Measurements from ENCODE around the gene AVP.

Gene AVP

GRCh38 chr20:3043322-3043721, 41.2 kb downstream of the AVP start, which contains the start of gene GNRH2:
Gene GNRH2, plus strand, starts transcription at chr20:3043622. Its CDS starts 793 bp downstream, at chr20:3044415.
- Mint-ChIP-seq H3K27me3 (no peaks in the 10 kb centered on the region), H3K4me3 (peak within 1 kb of the TSS; percentile 40), H3K36me3 (peaks cover 26% of the 10 kb centered on the region), H3K9me3 (no peaks in the 10 kb centered on the region), H3K27ac (peak within 1 kb of the TSS; percentile 17), H3K4me1 (peaks cover 43% of the 10 kb centered on the region)
- DNase-seq = no peak
- CTCF ChIA-PET = interaction anchor here (1.4 kb wide), 1 partner anchor 10 kb away, joined by 6 read pairs; no protein-coding TSS in a partner anchor

GRCh38 chr20:3042625-3043024, 41.9 kb downstream of the AVP start:
- H3K27me3 Mint-ChIP-seq = no peaks in the 10 kb centered on the region
- H3K9me3 Mint-ChIP-seq = no peaks in the 10 kb centered on the region
- H3K4me1 Mint-ChIP-seq = peaks cover 37% of the 10 kb centered on the region
- DNase-seq = no peak
- no peak overlapping the region for H3K4me3 Mint-ChIP-seq
- H3K27ac Mint-ChIP-seq = no peak overlapping the region
- H3K36me3 Mint-ChIP-seq = peaks cover 27% of the 10 kb centered on the region
- CTCF ChIA-PET = interaction anchor here (1.4 kb wide), 1 partner anchor 11 kb away, joined by 6 read pairs; no protein-coding TSS in a partner anchor

- CTCF ChIA-PET = interaction anchor here (1.4 kb wide), 1 partner anchor 11 kb away, joined by 6 read pairs; no protein-coding TSS in a partner anchor
- DNase-seq = no peak
- Mint-ChIP-seq H3K27me3 (no peaks in the 10 kb centered on the region), H3K4me3 (no peak overlapping the region), H3K4me1 (peaks cover 30% of the 10 kb centered on the region), H3K27ac (peak overlapping the region; percentile 78), H3K36me3 (peaks cover 26% of the 10 kb centered on the region), H3K9me3 (no peaks in the 10 kb centered on the region)
Observed at GRCh38 chr20:3041854-3042409, 42.6 kb downstream of the AVP start.

GRCh38 chr20:3040086-3040485, 44.4 kb downstream of the AVP start:
- H3K4me1 Mint-ChIP-seq = peaks cover 23% of the 10 kb centered on the region
- peak overlapping the region; percentile 71 for H3K27ac Mint-ChIP-seq
- peaks cover 35% of the 10 kb centered on the region for H3K36me3 Mint-ChIP-seq
- no peaks in the 10 kb centered on the region for H3K27me3 Mint-ChIP-seq
- DNase-seq = no peak
- CTCF ChIA-PET = no interaction called here
- H3K9me3 Mint-ChIP-seq = no peaks in the 10 kb centered on the region
- no peak overlapping the region for H3K4me3 Mint-ChIP-seq

- Mint-ChIP-seq H3K4me1 (peaks cover 20% of the 10 kb centered on the region), H3K27me3 (no peaks in the 10 kb centered on the region), H3K4me3 (no peak overlapping the region), H3K36me3 (peaks cover 39% of the 10 kb centered on the region), H3K27ac (peak overlapping the region; percentile 71), H3K9me3 (no peaks in the 10 kb centered on the region)
- CTCF ChIA-PET = interaction anchor here (0.7 kb wide), 1 partner anchor 24 kb away, joined by 3 read pairs; no protein-coding TSS in a partner anchor
- DNase-seq = no peak
Observed at GRCh38 chr20:3039426-3039825, 45.1 kb downstream of the AVP start.

- peaks cover 20% of the 10 kb centered on the region for H3K4me1 Mint-ChIP-seq
- no peak for DNase-seq
- no peaks in the 10 kb centered on the region for H3K27me3 Mint-ChIP-seq
- peaks cover 42% of the 10 kb centered on the region for H3K36me3 Mint-ChIP-seq
- H3K27ac Mint-ChIP-seq = peak overlapping the region; percentile 76
- no peaks in the 10 kb centered on the region for H3K9me3 Mint-ChIP-seq
- CTCF ChIA-PET = interaction anchor here (0.7 kb wide), 1 partner anchor 23 kb away, joined by 3 read pairs; no protein-coding TSS in a partner anchor
- no peak overlapping the region for H3K4me3 Mint-ChIP-seq
Observed at GRCh38 chr20:3038454-3038853, 46.1 kb downstream of the AVP start.

- CTCF ChIA-PET = no interaction called here
- H3K36me3 Mint-ChIP-seq = peaks cover 44% of the 10 kb centered on the region
- no peaks in the 10 kb centered on the region for H3K9me3 Mint-ChIP-seq
- H3K4me3 Mint-ChIP-seq = no peak overlapping the region
- peaks cover 20% of the 10 kb centered on the region for H3K4me1 Mint-ChIP-seq
- H3K27ac Mint-ChIP-seq = no peak overlapping the region
- H3K27me3 Mint-ChIP-seq = no peaks in the 10 kb centered on the region
- DNase-seq = no peak
Observed at GRCh38 chr20:3037654-3038053, 46.9 kb downstream of the AVP start.

- DNase-seq = no peak
- H3K27me3 Mint-ChIP-seq = no peaks in the 10 kb centered on the region
- no peak overlapping the region for H3K4me3 Mint-ChIP-seq
- H3K4me1 Mint-ChIP-seq = no peaks in the 10 kb centered on the region
- H3K27ac Mint-ChIP-seq = no peak overlapping the region
- CTCF ChIA-PET = no interaction called here
- peaks cover 31% of the 10 kb centered on the region for H3K36me3 Mint-ChIP-seq
- no peaks in the 10 kb centered on the region for H3K9me3 Mint-ChIP-seq
Observed at GRCh38 chr20:3032624-3033023, 51.9 kb downstream of the AVP start.
